Measurements from ENCODE around the gene TBC1D10A.
A peak's percentile ranks its signal among the peaks of the same experiment; 100 is the strongest.

DNA sequence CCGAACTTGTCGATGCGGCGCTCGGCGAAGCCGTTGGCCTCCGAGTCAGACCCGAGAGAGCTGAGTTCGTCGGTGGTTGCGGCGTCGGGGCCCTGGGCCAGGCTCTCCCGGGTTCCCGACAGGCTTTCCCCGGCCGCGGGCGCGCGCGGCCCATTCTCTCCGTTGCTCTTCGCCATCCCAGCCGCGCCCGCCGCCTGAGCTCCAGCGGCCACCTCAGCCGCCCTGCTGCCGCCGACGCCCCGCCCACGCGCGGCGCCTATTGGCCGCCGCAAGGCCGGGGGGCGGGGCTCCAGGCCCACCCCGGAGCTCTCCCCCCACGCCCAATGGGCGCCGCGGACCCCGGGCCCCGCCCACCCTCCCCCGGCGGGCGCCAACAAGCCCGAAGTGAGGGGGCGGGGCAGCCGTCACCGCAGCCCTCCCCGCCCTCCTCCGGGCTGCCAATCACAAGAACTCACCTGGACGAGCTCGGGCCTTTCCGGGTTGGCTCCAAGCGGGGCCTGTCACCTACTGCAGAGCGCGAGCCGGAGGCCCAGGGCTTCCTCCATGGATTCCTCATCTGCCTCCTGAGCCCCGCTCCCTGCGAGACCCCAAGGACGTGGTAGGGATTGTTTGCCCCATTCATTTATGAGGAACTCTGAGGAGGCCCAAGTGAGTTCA, at the start of gene TBC1D10A:
- TF ChIP-seq, protein P1, sequence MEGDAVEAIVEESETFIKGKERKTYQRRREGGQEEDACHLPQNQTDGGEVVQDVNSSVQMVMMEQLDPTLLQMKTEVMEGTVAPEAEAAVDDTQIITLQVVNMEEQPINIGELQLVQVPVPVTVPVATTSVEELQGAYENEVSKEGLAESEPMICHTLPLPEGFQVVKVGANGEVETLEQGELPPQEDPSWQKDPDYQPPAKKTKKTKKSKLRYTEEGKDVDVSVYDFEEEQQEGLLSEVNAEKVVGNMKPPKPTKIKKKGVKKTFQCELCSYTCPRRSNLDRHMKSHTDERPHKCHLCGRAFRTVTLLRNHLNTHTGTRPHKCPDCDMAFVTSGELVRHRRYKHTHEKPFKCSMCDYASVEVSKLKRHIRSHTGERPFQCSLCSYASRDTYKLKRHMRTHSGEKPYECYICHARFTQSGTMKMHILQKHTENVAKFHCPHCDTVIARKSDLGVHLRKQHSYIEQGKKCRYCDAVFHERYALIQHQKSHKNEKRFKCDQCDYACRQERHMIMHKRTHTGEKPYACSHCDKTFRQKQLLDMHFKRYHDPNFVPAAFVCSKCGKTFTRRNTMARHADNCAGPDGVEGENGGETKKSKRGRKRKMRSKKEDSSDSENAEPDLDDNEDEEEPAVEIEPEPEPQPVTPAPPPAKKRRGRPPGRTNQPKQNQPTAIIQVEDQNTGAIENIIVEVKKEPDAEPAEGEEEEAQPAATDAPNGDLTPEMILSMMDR (IDR thresholded peaks at IDR 0.05 in 2 of 3, conservative IDR thresholded peaks at IDR 0.05 in 1 of 3; ENCODE audit: borderline replicate concordance in 1 of 3, insufficient read depth in 1 of 3, low read depth in 2 of 3, low read length in 2 of 3), result no peak
- TF ChIP-seq CEBPB (IDR thresholded peaks at IDR 0.05; ENCODE audit: low read depth) (no peak), POLR2AphosphoS5 (IDR thresholded peaks at IDR 0.05; ENCODE audit: low read depth, low read length) (peak; percentile 57), POLR2A (IDR thresholded peaks at IDR 0.05; ENCODE audit: borderline replicate concordance, extremely low read depth, insufficient read depth, insufficient read length) (no peak)

All from HCT116 (cell line).